CD4-positive, alpha-beta T cell treated with Interleukin-17A for 1 hour (primary cell): ENCODE results near the gene NUTM2B.
"Not testable (repeated sequence)": the region's sequence is repeated elsewhere in the genome, so short reads cannot be mapped to it uniquely, and the experiment has no call there.

Source experiments
- DNase-seq: peaks from one replicate; pipeline ENCODE4 v3.0.0-alpha.2; 2020

Gene NUTM2B

DNA sequence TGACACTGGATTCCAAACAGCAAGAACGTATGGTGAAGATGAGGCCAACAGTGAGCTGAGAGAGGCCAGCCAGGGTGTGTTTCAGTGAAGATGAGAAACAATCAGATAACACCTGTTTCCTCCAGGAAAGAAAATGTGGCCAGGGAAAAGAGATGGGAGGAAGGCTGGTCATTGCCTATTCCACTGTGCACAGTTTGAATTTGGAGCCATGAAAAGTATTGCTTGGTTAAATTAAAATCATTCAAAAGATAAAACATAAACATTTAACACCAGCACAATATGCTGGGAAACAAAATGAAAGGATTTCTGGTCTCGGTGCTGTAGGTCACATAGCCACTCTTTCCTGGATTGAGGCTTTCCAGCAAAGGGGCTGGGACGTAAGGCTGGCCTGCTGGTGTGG is at the start of gene NUTM2B:
Gene NUTM2B, plus strand, starts transcription at position 301 of the 400 bp plus-strand sequence. CDS start 383 bp downstream, outside the sequence.
- not testable (repeated sequence) for DNase-seq

- not testable (repeated sequence) for DNase-seq
Observed at GRCh38 chr10:79663287-79663686, 39.7 kb upstream of the NUTM2B start.

DNA sequence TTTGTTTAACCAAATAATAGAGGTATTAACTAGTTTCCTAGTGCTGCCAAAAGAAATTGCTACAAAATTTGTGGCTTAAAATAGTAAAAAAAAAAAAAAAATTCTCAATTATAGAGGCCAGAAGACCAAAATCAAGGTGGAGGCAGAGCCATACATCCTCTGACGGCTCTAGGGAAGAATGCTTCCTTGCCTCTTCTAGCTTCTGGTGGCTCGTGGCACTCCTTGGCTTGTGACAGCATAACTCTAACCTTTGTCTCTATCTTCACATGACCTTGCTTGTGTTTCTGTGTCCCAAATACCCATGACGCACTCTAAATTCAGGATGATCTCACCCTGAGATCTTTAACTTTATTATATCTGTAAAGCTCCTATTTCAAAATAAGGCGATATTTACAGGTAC is 38.3 kb upstream of the NUTM2B start:
- DNase-seq: not testable (repeated sequence)

DNA sequence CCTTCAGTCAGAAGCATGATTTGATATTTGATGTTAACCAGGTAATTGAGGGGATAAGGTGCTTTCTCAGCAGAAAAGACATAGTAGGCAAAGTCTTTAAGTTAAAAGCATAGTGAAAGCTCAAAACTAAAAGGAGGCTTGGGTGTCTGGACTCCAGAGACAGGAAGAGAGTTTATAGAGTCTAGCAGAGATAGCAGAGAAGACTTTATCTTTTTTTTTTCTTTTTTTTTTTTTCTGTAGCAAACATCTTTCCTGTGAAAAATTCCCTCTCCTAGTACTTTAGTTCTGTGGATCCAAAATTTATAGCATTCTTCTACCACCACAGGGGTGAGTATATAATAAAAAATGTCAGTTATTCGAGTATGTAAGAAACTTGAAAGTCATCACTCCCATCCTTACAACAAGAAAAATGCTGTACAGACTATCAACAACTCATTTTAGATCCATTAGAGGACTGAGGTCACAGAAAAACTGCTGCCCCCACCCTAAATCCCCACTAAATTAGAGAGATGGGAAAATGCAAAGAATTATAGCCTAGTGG is 33.7 kb upstream of the NUTM2B start:
- DNase-seq: not testable (repeated sequence)

DNA sequence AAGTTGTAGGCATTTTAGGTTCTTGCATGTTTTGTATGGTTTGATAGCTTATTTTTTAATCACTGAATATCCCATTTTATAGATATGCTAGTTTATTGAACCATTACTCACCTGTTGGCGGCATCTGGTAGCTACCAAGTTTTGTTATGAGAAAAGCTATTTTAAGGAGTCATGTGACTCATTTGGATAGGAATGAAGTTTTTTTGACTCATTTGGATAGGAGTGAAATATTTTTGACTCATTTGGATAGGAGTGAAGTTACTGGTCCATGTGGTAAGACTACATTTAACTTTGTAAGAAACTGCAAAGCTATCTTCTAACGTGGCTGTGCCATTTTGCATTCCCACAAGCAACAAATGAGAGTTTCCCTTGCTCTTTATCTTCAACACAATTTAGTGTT is 28.1 kb upstream of the NUTM2B start:
- DNase-seq: not testable (repeated sequence)

- not testable (repeated sequence) for DNase-seq
Observed at GRCh38 chr10:79683026-79683883, 19.8 kb upstream of the NUTM2B start.

DNA sequence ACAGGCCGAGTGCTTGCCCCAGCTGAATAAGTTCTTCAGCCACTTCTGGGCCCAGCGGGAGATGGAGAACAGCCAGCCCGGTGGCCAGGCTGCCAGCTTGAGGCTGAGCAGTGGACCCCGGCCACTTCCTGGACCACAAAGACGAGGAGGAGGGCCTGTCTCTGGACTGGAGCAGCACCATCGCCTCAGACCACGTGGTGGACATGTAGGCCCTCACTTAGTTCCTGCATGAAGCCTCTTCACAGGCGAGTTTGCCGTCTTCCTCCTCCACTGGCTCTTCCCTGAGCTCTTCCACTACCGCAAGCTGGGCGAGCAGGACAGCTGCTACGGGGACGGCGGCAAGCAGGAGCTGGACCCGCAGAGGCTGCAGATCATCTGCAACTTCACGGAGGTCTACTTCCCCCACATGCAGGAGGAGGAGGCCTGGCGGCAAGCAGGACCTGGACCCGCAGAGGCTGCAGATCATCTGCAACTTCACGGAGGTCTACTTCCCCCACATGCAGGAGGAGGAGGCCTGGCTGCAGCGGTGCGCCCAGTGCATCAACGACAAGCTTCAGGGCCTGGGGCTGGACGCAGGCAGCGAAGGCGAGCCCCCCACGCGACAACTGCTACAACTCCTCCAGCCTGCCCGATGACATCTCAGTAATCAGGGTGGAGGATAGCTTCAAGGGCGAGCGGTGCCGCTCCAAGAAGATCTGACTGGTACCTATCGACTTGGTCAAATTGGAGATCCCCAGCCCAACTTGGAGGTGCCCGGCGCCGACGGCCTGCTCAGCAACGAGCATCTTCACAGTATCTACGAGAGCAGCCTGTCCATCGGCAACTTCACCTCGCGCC is 18.9 kb upstream of the NUTM2B start:
- not testable (repeated sequence) for DNase-seq

- DNase-seq: peak; percentile 56
Observed at GRCh38 chr10:79685044-79685685, 17.9 kb upstream of the NUTM2B start.

DNA sequence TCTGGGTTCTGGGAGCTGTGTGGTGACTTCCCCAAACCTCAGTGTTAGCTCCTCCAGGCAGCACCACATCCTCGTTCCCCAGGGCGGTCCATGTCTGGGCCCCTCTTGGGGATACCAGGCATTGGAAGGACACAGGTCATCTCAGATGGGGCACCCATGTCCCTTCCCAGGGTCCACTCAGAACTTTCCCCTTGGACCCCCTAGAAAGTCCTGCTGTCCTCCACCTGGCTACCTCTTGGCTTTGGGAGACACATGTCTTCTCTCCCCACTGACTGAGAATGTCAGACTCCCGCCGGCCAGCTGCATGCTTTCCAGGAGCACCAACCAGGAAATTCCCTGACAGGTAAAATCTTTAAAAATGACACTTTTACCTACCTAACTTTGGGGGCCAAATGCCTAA is 16.4 kb upstream of the NUTM2B start:
- DNase-seq: not testable (repeated sequence)

DNA sequence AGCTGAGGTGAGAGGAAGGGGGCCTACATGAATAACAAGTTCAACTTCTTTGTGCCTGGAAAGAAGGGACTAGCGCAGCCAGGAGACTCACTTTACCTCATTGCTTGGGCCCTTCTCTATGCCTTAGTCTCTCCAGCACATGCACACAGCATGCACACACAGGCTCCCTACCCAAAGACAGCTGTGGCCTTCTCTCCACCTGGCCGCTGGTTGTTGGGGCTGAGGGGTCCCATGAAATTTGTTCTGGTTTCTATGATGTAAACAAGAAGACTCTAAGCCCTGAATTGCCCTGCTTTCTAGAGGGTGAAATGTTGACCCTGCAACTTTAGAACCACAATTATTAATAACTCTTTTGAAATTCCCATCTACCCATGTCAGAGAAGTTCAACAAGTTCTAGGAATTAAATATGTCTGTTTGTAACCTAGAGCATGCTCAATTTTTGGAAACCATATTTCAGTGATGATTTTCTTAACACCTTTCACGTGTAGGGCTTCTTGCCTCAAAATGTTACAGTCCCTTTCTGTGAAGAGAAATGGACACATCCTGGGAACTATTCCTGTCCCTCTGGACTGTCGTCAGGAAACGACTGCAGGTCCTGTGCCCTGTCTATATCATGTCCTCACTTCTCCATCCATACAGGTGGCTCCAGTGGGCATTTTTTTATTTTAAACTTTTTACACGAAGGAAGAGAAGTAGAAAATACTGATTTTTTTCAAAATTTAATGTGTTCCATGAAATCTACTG is 15.4 kb upstream of the NUTM2B start:
- DNase-seq: not testable (repeated sequence)

DNA sequence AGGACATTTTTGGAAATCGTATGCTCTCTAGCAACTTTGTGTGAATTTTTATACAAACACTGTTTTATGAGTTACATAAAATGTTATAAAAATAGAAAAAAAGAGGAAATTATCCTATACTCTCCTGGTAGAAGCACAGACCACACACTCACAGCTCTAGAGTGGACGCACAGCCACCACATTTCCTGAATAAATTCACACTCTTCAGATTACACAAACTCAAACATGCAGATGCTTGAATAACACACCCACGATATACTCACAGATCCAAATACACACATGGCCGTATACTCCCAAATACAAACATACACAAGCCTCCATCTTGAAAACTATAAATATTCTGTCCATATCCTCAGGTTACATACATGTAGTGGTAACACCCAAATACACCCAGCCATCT is 14.2 kb upstream of the NUTM2B start:
- DNase-seq: not testable (repeated sequence)

- not testable (repeated sequence) for DNase-seq
Observed at GRCh38 chr10:79696596-79696995, 6.4 kb upstream of the NUTM2B start.

GRCh38 chr10:79697141-79697540 is 5.9 kb upstream of the NUTM2B start:
- DNase-seq: peak; percentile 1

DNA sequence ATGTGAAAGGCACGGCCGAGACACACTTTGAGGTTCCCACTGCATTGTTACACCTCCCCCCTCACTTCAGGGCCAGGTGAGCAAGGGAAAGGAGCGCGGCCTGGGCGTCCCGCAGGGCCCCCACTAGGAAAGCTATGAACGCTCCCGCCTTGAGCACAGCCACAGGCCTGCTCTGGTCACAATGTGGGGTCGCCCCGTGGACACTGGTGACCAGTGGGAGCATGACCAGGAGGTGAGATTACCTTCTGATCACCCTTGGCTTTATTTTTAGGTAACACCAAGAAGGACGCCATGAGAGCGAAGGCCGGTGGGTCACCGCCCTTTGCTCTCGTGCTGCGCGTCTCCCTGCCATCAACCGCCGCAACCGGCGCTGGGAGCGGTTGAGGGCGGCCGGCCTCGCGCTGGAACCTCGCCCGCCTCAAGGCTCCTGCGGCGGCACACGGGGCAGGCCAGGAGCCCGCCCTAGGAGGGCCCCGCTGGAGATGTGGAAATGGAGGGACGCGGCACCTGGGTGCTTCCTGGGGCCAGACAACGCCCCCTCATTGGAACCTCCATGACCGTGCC is 2.6 kb upstream of the NUTM2B start:
- DNase-seq: not testable (repeated sequence)

GRCh38 chr10:79707017-79707416 is 4.0 kb downstream of the NUTM2B start:
- not testable (repeated sequence) for DNase-seq

DNA sequence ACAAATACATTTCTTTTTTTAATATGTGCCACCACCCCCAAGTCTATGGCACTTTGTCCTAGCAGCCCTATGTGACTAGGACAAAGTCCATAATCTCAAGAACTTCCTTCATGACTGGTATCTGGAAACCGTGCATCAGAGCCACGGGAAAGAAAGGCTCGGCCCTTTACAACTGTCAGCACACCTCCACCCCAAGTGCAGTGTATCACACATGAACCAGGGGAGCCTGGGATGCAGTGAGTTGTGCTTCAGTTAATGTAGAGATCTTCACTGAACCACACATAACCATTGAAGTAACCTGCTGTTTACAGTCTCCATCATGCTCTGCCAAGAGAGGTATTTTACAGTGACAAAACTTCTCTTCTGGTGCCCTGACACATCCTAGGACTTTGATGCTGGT is 11.9 kb downstream of the NUTM2B start:
- not testable (repeated sequence) for DNase-seq

GRCh38 chr10:79716917-79717579 is 14.0 kb downstream of the NUTM2B start:
- not testable (repeated sequence) for DNase-seq

- DNase-seq: not testable (repeated sequence)
Observed at GRCh38 chr10:79720000-79720399, 17.0 kb downstream of the NUTM2B start.

- DNase-seq: not testable (repeated sequence)
Observed at GRCh38 chr10:79726620-79727019, 23.6 kb downstream of the NUTM2B start.

DNA sequence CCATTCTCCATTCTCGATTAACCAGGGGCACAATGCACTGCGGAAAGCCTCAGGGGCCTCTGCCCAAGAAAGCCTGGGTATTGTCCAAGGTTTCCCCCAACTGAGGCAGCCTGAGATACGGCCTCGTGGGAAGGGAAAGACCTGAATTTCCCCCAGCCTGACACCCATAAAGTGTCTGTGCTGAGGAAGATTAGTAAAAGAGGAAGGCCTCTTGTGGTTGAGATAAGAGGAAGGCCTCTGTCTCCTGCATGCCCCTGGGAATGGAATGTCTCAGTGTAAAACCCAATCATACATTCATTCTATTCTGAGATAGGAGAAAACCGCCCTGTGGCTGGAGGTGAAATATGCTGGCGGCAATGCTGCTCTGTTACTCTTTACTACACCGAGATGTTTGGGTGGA is 41.8 kb downstream of the NUTM2B start:
- not testable (repeated sequence) for DNase-seq

- DNase-seq: not testable (repeated sequence)
Observed at GRCh38 chr10:79748510-79748909, 45.5 kb downstream of the NUTM2B start.
